Measurements from ENCODE around the gene NEK11. TPM values are rescaled to one million over a fixed set of nuclear protein-coding genes. Genes with fewer than 3 reads are reported as not detected.

NEK11 gene
- total RNA-seq, 1 experiment from 2014 or later: 5.0 TPM

- H3K4me1 ChIP-seq (ENCODE audit: insufficient read depth, low read length, poor library complexity, severe bottlenecking): peaks cover 15% of the 10 kb centered on the region
- no TSS peak for BruUV-seq (replicated peaks)
- H3K36me3 ChIP-seq (ENCODE audit: insufficient read depth, low read length, poor library complexity, severe bottlenecking): no peaks in the 10 kb centered on the region
- DNase-seq (ENCODE audit: low spot score): peak; percentile 76
- intact Hi-C loops (cut with micrococcal nuclease; ENCODE audit: unreplicated experiment): loop anchor here (5.0 to 10.0 kb wide), 2 partner anchors 764 to 1151 kb away; no protein-coding TSS in a partner anchor
- no peaks in the 10 kb centered on the region for H3K9me3 ChIP-seq (ENCODE audit: low read depth, low read length, poor library complexity, severe bottlenecking)
- POLR2A ChIA-PET (ENCODE audit: low non-redundant PET): no interaction called here
- CTCF ChIA-PET: interaction anchor here (0.6 to 1.3 kb wide), 3 partner anchors 433 to 1001 kb away, joined by 3 to 5 read pairs (median 5); partner anchors contain the start of gene CPNE4
- no peaks in the 10 kb centered on the region for H3K27me3 ChIP-seq (replicated peaks; ENCODE audit: insufficient read depth, low read depth, low read length, poor library complexity)
- H3K27ac ChIP-seq (ENCODE audit: low read depth, low read length, poor library complexity, severe bottlenecking): no peak overlapping the region
- TF ChIP-seq EZH2 (IDR thresholded peaks at IDR 0.05; ENCODE audit: borderline replicate concordance, low read depth, low read length, poor library complexity, severe bottlenecking) (no peak), CTCF (conservative IDR thresholded peaks at IDR 0.05; ENCODE audit: low read depth, low read length) (peak; percentile 83)
- no peak overlapping the region for H3K4me3 ChIP-seq (ENCODE audit: low read depth, low read length, poor library complexity, severe bottlenecking)
Measured at GRCh38 chr3:131033480-131034080, 6.9 kb downstream of the NEK11 start.

- Histone ChIP-seq H3K4me1 (ENCODE audit: insufficient read depth, low read length, poor library complexity, severe bottlenecking) (peaks cover 32% of the 10 kb centered on the region), H3K4me3 (ENCODE audit: low read depth, low read length, poor library complexity, severe bottlenecking) (no peak overlapping the region), H3K27ac (ENCODE audit: low read depth, low read length, poor library complexity, severe bottlenecking) (no peak overlapping the region), H3K9me3 (ENCODE audit: low read depth, low read length, poor library complexity, severe bottlenecking) (no peaks in the 10 kb centered on the region), H3K27me3 (replicated peaks; ENCODE audit: insufficient read depth, low read depth, low read length, poor library complexity) (no peaks in the 10 kb centered on the region), H3K36me3 (ENCODE audit: insufficient read depth, low read length, poor library complexity, severe bottlenecking) (no peaks in the 10 kb centered on the region)
- no peak for DNase-seq (ENCODE audit: low spot score)
- BruUV-seq (replicated peaks): no TSS peak
- no peak for TF ChIP-seq CTCF (conservative IDR thresholded peaks at IDR 0.05; ENCODE audit: low read depth, low read length)
- TF ChIP-seq EZH2 (IDR thresholded peaks at IDR 0.05; ENCODE audit: borderline replicate concordance, low read depth, low read length, poor library complexity, severe bottlenecking): no peak
- CTCF ChIA-PET: interaction anchor here (0.6 kb wide), 1 partner anchor 16 kb away, joined by 5 read pairs; no protein-coding TSS in a partner anchor
- intact Hi-C loops (cut with micrococcal nuclease; ENCODE audit: unreplicated experiment): loop anchor here (5.0 to 10.0 kb wide), 3 partner anchors 196 to 1148 kb away; no protein-coding TSS in a partner anchor
- POLR2A ChIA-PET (ENCODE audit: low non-redundant PET): no interaction called here
Measured at GRCh38 chr3:131036200-131036816, 9.6 kb downstream of the NEK11 start.

- no peak overlapping the region for H3K4me3 ChIP-seq (ENCODE audit: low read depth, low read length, poor library complexity, severe bottlenecking)
- H3K9me3 ChIP-seq (ENCODE audit: low read depth, low read length, poor library complexity, severe bottlenecking): no peaks in the 10 kb centered on the region
- BruUV-seq (replicated peaks): no TSS peak
- intact Hi-C loops (cut with micrococcal nuclease; ENCODE audit: unreplicated experiment): loop anchor here (5.0 to 10.0 kb wide), 3 partner anchors 195 to 1148 kb away; no protein-coding TSS in a partner anchor
- H3K4me1 ChIP-seq (ENCODE audit: insufficient read depth, low read length, poor library complexity, severe bottlenecking): peaks cover 35% of the 10 kb centered on the region
- H3K27me3 ChIP-seq (replicated peaks; ENCODE audit: insufficient read depth, low read depth, low read length, poor library complexity): no peaks in the 10 kb centered on the region
- CTCF ChIA-PET: no interaction called here
- TF ChIP-seq EZH2 (IDR thresholded peaks at IDR 0.05; ENCODE audit: borderline replicate concordance, low read depth, low read length, poor library complexity, severe bottlenecking): no peak
- no peak for TF ChIP-seq CTCF (conservative IDR thresholded peaks at IDR 0.05; ENCODE audit: low read depth, low read length)
- H3K27ac ChIP-seq (ENCODE audit: low read depth, low read length, poor library complexity, severe bottlenecking): no peak overlapping the region
- no peak for DNase-seq (ENCODE audit: low spot score)
- POLR2A ChIA-PET (ENCODE audit: low non-redundant PET): no interaction called here
- no peaks in the 10 kb centered on the region for H3K36me3 ChIP-seq (ENCODE audit: insufficient read depth, low read length, poor library complexity, severe bottlenecking)
Measured at GRCh38 chr3:131036986-131037385, 10.3 kb downstream of the NEK11 start.

All from A673 (cell line).